Muscle layer of duodenum (tissue), 2 donors: ENCODE measurements around the gene PCDH9.

Source experiments
- H3K27ac ChIP-seq: one replicate; pipeline ENCODE4 v1.7.0; 2013; ENCODE audit warnings: mild to moderate bottlenecking, low read length
- H3K27me3 ChIP-seq: one replicate; pipeline ENCODE4 v1.7.0; 2013; ENCODE audit warnings: low read depth, mild to moderate bottlenecking, control low read depth, low read length
- H3K36me3 ChIP-seq, 2 donors: one replicate each; pipeline ENCODE4 v1.7.0; 2013; ENCODE audit warnings: low read length in 2 of 2, control low read depth in 1 of 2, mild to moderate bottlenecking in 1 of 2; ENCODE audit not compliant: insufficient read depth in 2 of 2, control insufficient read depth in 1 of 2
- H3K4me1 ChIP-seq, 2 donors: one replicate each; pipeline ENCODE4 v1.7.0; 2013; ENCODE audit warnings: low read length in 2 of 2, mild to moderate bottlenecking in 2 of 2, control low read depth in 1 of 2, moderate library complexity in 1 of 2; ENCODE audit not compliant: insufficient read depth in 2 of 2, control insufficient read depth in 1 of 2
- H3K4me3 ChIP-seq, 2 donors: one replicate each; pipeline ENCODE4 v1.7.0; 2013; ENCODE audit warnings: low read length in 2 of 2, low read depth in 1 of 2, mild to moderate bottlenecking in 1 of 2
- H3K9me3 ChIP-seq, 2 donors: one replicate each; pipeline ENCODE4 v1.7.0; 2013; ENCODE audit warnings: low read length in 2 of 2, control low read depth in 1 of 2, mild to moderate bottlenecking in 1 of 2; ENCODE audit not compliant: control insufficient read depth in 1 of 2
- donor health status: healthy.

PCDH9 gene

GRCh38 chr13:67122251-67122650, 107.9 kb downstream of the PCDH9 start:
- H3K4me1 ChIP-seq, result no peaks in the 10 kb centered on the region
- H3K36me3 ChIP-seq, result no peaks in the 10 kb centered on the region
- no peak overlapping the region for H3K27ac ChIP-seq
- no peak overlapping the region for H3K4me3 ChIP-seq
- H3K9me3 ChIP-seq, result no peaks in the 10 kb centered on the region
- no peaks in the 10 kb centered on the region for H3K27me3 ChIP-seq

DNA sequence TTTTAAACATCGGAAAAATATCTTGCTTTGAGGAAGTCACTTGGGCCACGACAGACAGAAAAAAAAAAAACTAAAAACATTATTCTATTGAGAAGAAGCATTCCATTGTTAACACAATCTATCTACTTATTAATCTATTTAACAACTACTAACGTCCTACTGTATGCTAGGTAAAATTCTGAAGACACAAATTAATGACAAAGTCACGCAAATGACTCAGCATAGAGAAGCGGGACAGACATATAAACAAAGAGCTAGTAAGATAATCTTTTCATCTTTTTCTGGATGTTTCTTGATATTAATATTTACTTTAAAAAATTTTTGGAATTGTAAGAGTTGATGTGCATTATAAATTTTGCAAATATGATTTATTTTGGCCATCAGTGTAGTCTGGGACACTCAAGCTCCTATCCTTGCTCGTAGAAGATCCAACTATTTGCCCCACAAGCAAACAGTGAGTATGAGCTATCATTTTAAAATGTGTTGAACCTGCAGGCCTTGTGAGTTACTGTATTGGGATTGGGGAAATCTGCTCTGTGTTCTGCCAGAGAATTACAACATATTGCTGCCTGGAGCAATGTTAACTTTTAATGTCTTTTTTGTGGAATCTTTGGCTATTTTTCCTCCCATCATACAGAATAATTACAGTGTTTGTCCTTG, 109.1 kb downstream of the PCDH9 start:
- Histone ChIP-seq H3K4me1 (no peaks in the 10 kb centered on the region), H3K27me3 (no peaks in the 10 kb centered on the region), H3K4me3 (no peak overlapping the region), H3K27ac (no peak overlapping the region), H3K36me3 (no peaks in the 10 kb centered on the region), H3K9me3 (no peaks in the 10 kb centered on the region)

- Histone ChIP-seq H3K27ac (no peak overlapping the region), H3K36me3 (no peaks in the 10 kb centered on the region), H3K4me3 (no peak overlapping the region), H3K4me1 (no peaks in the 10 kb centered on the region), H3K27me3 (no peaks in the 10 kb centered on the region), H3K9me3 (no peaks in the 10 kb centered on the region)
Observed at GRCh38 chr13:67119481-67119894, 110.6 kb downstream of the PCDH9 start.

- Histone ChIP-seq H3K27me3 (no peaks in the 10 kb centered on the region), H3K9me3 (no peaks in the 10 kb centered on the region), H3K4me1 (no peaks in the 10 kb centered on the region), H3K4me3 (no peak overlapping the region), H3K36me3 (no peaks in the 10 kb centered on the region), H3K27ac (no peak overlapping the region)
Observed at GRCh38 chr13:67118277-67118676, 111.9 kb downstream of the PCDH9 start.

DNA sequence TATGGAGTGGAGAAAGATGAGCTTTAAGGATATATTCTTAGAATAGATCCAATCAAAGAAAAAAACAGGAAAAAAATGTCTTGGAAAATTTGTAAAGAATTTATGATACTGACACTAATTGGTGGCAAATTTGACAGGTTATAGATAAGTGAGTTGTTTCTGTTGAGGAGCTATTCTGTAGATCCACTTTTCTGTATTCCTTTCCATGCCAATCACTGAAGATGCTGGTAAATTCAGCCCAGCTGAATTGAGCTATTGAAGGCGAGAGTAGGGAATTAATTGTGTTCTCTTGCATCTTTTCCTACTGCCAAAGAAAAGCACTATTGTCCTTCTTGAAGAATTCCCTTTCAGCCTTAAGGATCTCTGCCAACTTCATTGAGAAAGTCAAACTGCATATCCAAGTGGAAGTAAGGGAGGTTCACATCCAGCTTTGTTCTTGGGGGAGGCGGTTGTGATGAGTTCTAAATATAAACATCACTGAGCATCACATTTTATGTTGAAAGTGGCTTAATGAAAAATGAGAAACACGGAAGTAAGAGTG, 113.1 kb downstream of the PCDH9 start:
- Histone ChIP-seq H3K36me3 (no peaks in the 10 kb centered on the region), H3K4me3 (no peak overlapping the region), H3K27ac (no peak overlapping the region), H3K9me3 (no peaks in the 10 kb centered on the region), H3K27me3 (no peaks in the 10 kb centered on the region), H3K4me1 (no peaks in the 10 kb centered on the region)

- Histone ChIP-seq H3K27ac (no peak overlapping the region), H3K4me1 (no peaks in the 10 kb centered on the region), H3K4me3 (no peak overlapping the region), H3K36me3 (no peaks in the 10 kb centered on the region), H3K27me3 (no peaks in the 10 kb centered on the region), H3K9me3 (no peaks in the 10 kb centered on the region)
Observed at GRCh38 chr13:67107979-67108378, 122.2 kb downstream of the PCDH9 start.

DNA sequence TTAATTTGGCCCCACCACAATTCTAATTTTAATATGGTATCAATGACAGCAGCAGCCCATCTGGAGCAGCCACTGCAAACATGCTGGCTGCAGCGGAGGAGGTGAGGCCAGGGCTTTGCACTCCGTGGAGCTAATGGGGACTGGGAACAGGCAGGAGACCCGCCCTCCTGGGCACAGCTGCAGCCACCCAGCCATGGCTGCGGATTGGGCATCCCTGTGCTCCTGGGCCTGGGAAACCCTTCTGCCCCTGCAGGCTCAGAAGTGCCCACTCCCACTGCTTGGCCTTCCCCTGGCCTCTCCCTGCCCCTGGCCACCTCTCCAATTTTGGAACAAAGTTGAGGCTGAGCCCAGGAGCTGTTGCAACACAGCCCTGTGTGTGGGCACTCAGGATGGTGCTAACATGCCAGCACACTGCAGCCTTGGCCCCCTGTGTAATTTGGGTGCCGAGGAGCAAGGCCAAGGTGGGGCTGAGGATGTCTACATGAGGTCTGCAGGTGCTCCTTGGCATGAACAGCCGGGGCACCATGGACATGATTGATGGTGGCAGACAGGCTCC, 123.6 kb downstream of the PCDH9 start:
- no peaks in the 10 kb centered on the region for H3K9me3 ChIP-seq
- H3K36me3 ChIP-seq, result no peaks in the 10 kb centered on the region
- no peak overlapping the region for H3K27ac ChIP-seq
- H3K4me3 ChIP-seq, result no peak overlapping the region
- H3K4me1 ChIP-seq, result no peaks in the 10 kb centered on the region
- no peaks in the 10 kb centered on the region for H3K27me3 ChIP-seq

GRCh38 chr13:67101730-67102467, 128.2 kb downstream of the PCDH9 start:
- H3K27me3 ChIP-seq, result no peaks in the 10 kb centered on the region
- H3K36me3 ChIP-seq, result no peaks in the 10 kb centered on the region
- no peak overlapping the region for H3K4me3 ChIP-seq
- H3K27ac ChIP-seq, result no peak overlapping the region
- no peaks in the 10 kb centered on the region for H3K9me3 ChIP-seq
- H3K4me1 ChIP-seq, result no peaks in the 10 kb centered on the region

GRCh38 chr13:67100730-67101129, 129.4 kb downstream of the PCDH9 start:
- H3K9me3 ChIP-seq, result no peaks in the 10 kb centered on the region
- no peak overlapping the region for H3K4me3 ChIP-seq
- H3K4me1 ChIP-seq, result no peaks in the 10 kb centered on the region
- no peak overlapping the region for H3K27ac ChIP-seq
- H3K27me3 ChIP-seq, result no peaks in the 10 kb centered on the region
- no peaks in the 10 kb centered on the region for H3K36me3 ChIP-seq

DNA sequence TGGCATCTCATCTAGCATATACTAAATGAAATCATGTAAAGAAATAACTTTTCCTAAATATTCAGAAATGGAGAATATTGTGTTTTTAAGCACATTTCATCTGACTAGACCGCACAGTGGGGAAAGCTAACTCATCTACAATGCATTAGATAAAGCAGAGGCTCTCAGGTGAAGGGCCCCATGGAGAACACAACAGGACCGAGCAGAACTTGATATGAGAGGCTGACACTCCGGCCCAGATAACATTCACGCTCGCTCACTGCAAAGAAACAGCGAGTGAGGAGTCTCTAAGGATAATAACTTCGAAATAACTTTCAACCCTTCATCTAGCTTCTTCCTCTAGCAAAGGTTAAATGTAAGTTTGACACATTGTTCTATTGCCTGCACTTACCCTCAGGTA, 130.6 kb downstream of the PCDH9 start:
- no peaks in the 10 kb centered on the region for H3K36me3 ChIP-seq
- H3K27ac ChIP-seq, result no peak overlapping the region

DNA sequence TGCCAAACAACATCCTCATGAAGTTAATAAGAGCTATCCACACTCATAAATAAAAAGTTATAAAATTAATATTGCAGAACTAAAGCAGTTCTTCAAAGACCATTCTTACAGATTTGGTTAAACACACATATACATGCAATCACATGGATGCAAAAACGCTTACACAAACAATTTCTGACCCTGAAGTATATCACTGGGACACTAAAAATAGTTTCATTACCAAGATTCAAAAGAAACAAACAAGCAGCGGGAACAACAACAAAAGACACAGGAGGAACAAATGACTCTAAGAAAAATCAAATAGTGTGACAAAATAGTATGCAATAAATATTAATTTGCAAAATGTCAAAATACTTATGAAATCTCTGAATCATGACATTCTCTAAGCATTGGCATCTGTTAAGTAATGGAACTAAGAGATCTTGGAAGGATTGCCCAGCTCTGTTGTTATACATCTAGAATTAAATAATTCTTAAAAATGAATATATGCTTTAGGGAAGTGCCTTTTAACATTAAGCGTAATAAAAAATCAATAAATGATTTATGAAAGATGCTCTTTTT, 132.2 kb downstream of the PCDH9 start:
- Histone ChIP-seq H3K9me3 (no peaks in the 10 kb centered on the region), H3K27me3 (no peaks in the 10 kb centered on the region)

More for the DNA sequence above, 130.6 kb downstream of the PCDH9 start:
- no peaks in the 10 kb centered on the region for H3K4me1 ChIP-seq
- no peak overlapping the region for H3K4me3 ChIP-seq
- H3K9me3 ChIP-seq, result no peaks in the 10 kb centered on the region
- no peaks in the 10 kb centered on the region for H3K27me3 ChIP-seq

More for the DNA sequence above, 132.2 kb downstream of the PCDH9 start:
- H3K4me3 ChIP-seq, result no peak overlapping the region
- H3K4me1 ChIP-seq, result no peaks in the 10 kb centered on the region
- no peak overlapping the region for H3K27ac ChIP-seq
- H3K36me3 ChIP-seq, result no peaks in the 10 kb centered on the region
